Measurements from ENCODE around the gene POU2F3. TPM values are rescaled to one million over a fixed set of nuclear protein-coding genes. Genes with fewer than 3 reads are reported as not detected.

POU2F3 gene
- total RNA-seq, 1 donor from 2014 or later = not detected

GRCh38 chr11:120365512-120365911, 125.6 kb downstream of the POU2F3 start:
- no peak for DNase-seq
- Mint-ChIP-seq H3K4me3 (no peak overlapping the region), H3K9me3 (no peaks in the 10 kb centered on the region), H3K36me3 (ENCODE audit: low read depth) (no peaks in the 10 kb centered on the region), H3K27ac (no peak overlapping the region), H3K27me3 (peaks cover 17% of the 10 kb centered on the region), H3K4me1 (no peaks in the 10 kb centered on the region)
- intact Hi-C loops (cut with micrococcal nuclease) = no loop called here

Other genes with a start within 250 kb of the POU2F3 start
- gene TRIM29, start 102.0 kb upstream of the POU2F3 start, total RNA-seq = not detected in 2 replicates
- 2.3 and 3.2 TPM in 2 replicates for gene OAF, start 29.1 kb upstream of the POU2F3 start, total RNA-seq
- 0.76 and 1.2 TPM in 2 replicates for gene TLCD5, start 85.2 kb downstream of the POU2F3 start, total RNA-seq
- gene ARHGEF12, start 96.3 kb downstream of the POU2F3 start, total RNA-seq = 20.0 and 20.3 TPM in 2 replicates

Data from activated CD4-positive, alpha-beta T cell treated with anti-CD3 and anti-CD28 coated beads, Interleukin-2, amount 10 ng/mL, durations not matched to agents 24 days and 14 days (primary cell).